H1 (cell line): Measurements from ENCODE around the gene RTEL1. TPM values are rescaled to one million over a fixed set of nuclear protein-coding genes. Genes with fewer than 3 reads are reported as not detected.
"Not testable (repeated sequence)": the region's sequence is repeated elsewhere in the genome, so short reads cannot be mapped to it uniquely, and the experiment has no call there.

Source experiments
- CTCF ChIA-PET: fragments of 300-600 bp; sonication (Branson Sonifier 250); formaldehyde crosslinking; loops from one replicate; lab custom pipeline; 2021; ENCODE audit not compliant: partially characterized antibody; lab: Charles Lee
- POLR2A ChIA-PET: fragments of 300-600 bp; sonication (Branson Sonifier 250); formaldehyde crosslinking; loops from one replicate; lab custom pipeline; 2021; ENCODE audit warnings: inconsistent platforms; ENCODE audit not compliant: partially characterized antibody; lab: Charles Lee
- DNase-seq, 2 experiments: peaks; one replicate each; pipeline versions ENCODE4 v3.0.0 to v3.0.0-alpha.2; 2010 to 2022; ENCODE audit warnings: low spot score in 2 of 2, low read depth in 1 of 2, mixed read lengths in 1 of 2
- FAIRE-seq: peaks from 2 replicates; lab custom pipeline; 2011; peaks lifted over from hg19 to GRCh38; lab: Jason Lieb, UNC
- H2AFZ ChIP-seq: 2 replicates; pipeline ENCODE4 v1.8.1; 2012; ENCODE audit warnings: low read length, inconsistent platforms
- H2AK5ac ChIP-seq: 2 replicates; pipeline ENCODE4 v1.6.1; 2013; ENCODE audit warnings: low read depth, low read length
- H2BK120ac ChIP-seq: replicated peaks from 2 replicates; pipeline ENCODE3; 2013; ENCODE audit warnings: low read depth, low read length, inconsistent platforms
- H2BK12ac ChIP-seq: 2 replicates; pipeline ENCODE4 v1.6.1; 2013; ENCODE audit warnings: low read depth, low read length
- H2BK15ac ChIP-seq: 2 replicates; pipeline ENCODE4 v1.6.1; 2013; ENCODE audit warnings: low read length
- H2BK20ac ChIP-seq: 2 replicates; pipeline ENCODE4 v1.6.1; 2013; ENCODE audit warnings: low read length
- H2BK5ac ChIP-seq: 2 replicates; pipeline ENCODE4 v1.6.1; 2013; ENCODE audit warnings: low read depth, low read length
- H3K14ac ChIP-seq: 2 replicates; pipeline ENCODE4 v1.6.1; 2013; ENCODE audit warnings: inconsistent platforms; ENCODE audit not compliant: insufficient read length
- H3K18ac ChIP-seq: 2 replicates; pipeline ENCODE4 v1.6.1; 2013; ENCODE audit warnings: low read length; ENCODE audit errors: extremely low read depth
- H3K23ac ChIP-seq: 2 replicates; pipeline ENCODE4 v1.6.1; 2013; ENCODE audit warnings: inconsistent platforms; ENCODE audit not compliant: insufficient read length
- H3K23me2 ChIP-seq: 2 replicates; pipeline ENCODE4 v1.6.1; 2013; ENCODE audit warnings: low read depth, low read length
- H3K27ac ChIP-seq: 2 replicates; pipeline ENCODE4 v1.6.1; 2011; ENCODE audit warnings: low read depth, low read length, inconsistent platforms
- H3K27me3 ChIP-seq, 4 experiments: replicated peaks in 1 of 4; 1 replicate in 1 of 4; 2 replicates in 3 of 4; pipeline versions ENCODE4 v1.6.1 to v1.8.1; 2011 to 2013; ENCODE audit warnings: low read length in 3 of 4, mild to moderate bottlenecking in 3 of 4, inconsistent platforms in 2 of 4, mixed read lengths in 2 of 4, moderate library complexity in 1 of 4; ENCODE audit not compliant: control insufficient read depth in 3 of 4, insufficient read depth in 3 of 4; ENCODE audit errors: extremely low read depth in 1 of 4
- H3K36me3 ChIP-seq, 4 experiments: 2 replicates each; pipeline versions ENCODE4 v1.6.1 to v1.8.1; 2011 to 2013; ENCODE audit warnings: mild to moderate bottlenecking in 4 of 4, low read length in 3 of 4, moderate library complexity in 2 of 4, control low read depth in 1 of 4, inconsistent platforms in 1 of 4; ENCODE audit not compliant: insufficient read depth in 4 of 4, control insufficient read depth in 2 of 4
- H3K4ac ChIP-seq: replicated peaks from 2 replicates; pipeline ENCODE3; 2013; ENCODE audit warnings: low read length, low read depth, mixed read lengths, inconsistent platforms; ENCODE audit not compliant: insufficient read length
- H3K4me1 ChIP-seq, 4 experiments: replicated peaks in 1 of 4; 1 replicate in 1 of 4; 2 replicates in 3 of 4; pipeline versions ENCODE4 v1.6.1 to v1.8.1; 2011 to 2013; ENCODE audit warnings: low read length in 3 of 4, inconsistent platforms in 2 of 4, mixed read lengths in 1 of 4; ENCODE audit not compliant: insufficient read depth in 4 of 4, control insufficient read depth in 3 of 4
- H3K4me2 ChIP-seq, 2 experiments: 2 replicates each; pipeline versions ENCODE4 v1.6.1 to v1.8.1; 2011 to 2013; ENCODE audit warnings: low read depth in 2 of 2, low read length in 2 of 2, control low read depth in 1 of 2, inconsistent platforms in 1 of 2, mild to moderate bottlenecking in 1 of 2; ENCODE audit not compliant: insufficient read depth in 1 of 2
- H3K4me3 ChIP-seq, 4 experiments: fragments of 200-600, 300-600 bp in 1 of 4; sonication (generic), shearing (Covaris generic), sonication (Bioruptor Twin) in 1 of 4; 2 replicates each; pipeline versions ENCODE4 v1.5.1 to v1.8.1; 2011 to 2016; ENCODE audit warnings: low read length in 4 of 4, low read depth in 3 of 4, control low read depth in 2 of 4, inconsistent platforms in 2 of 4, mild to moderate bottlenecking in 2 of 4, mixed read lengths in 1 of 4, moderate library complexity in 1 of 4; ENCODE audit not compliant: insufficient read depth in 2 of 4; ENCODE audit errors: extremely low read depth in 1 of 4
- H3K56ac ChIP-seq: replicated peaks from 2 replicates; pipeline ENCODE3; 2013; ENCODE audit warnings: low read depth, mild to moderate bottlenecking, mixed read lengths, low read length, inconsistent platforms; ENCODE audit not compliant: insufficient read length
- H3K79me1 ChIP-seq: 2 replicates; pipeline ENCODE4 v1.6.1; 2013; ENCODE audit warnings: low read depth, low read length, control low read depth
- H3K79me2 ChIP-seq, 2 experiments: 2 replicates each; pipeline versions ENCODE4 v1.6.1 to v1.8.1; 2012 to 2013; ENCODE audit warnings: low read length in 2 of 2, mild to moderate bottlenecking in 2 of 2, inconsistent platforms in 1 of 2; ENCODE audit not compliant: insufficient read depth in 2 of 2, control insufficient read depth in 1 of 2
- H3K9ac ChIP-seq, 4 experiments: replicated peaks in 1 of 4; 1 replicate in 1 of 4; 2 replicates in 3 of 4; pipeline versions ENCODE4 v1.6.1 to v1.8.1; 2011 to 2013; ENCODE audit warnings: low read depth in 3 of 4, low read length in 3 of 4, control low read depth in 2 of 4, mild to moderate bottlenecking in 2 of 4, moderate library complexity in 2 of 4, inconsistent platforms in 1 of 4; ENCODE audit errors: extremely low read depth in 1 of 4
- H3K9me3 ChIP-seq, 2 experiments: 2 replicates each; pipeline versions ENCODE4 v1.6.1 to v1.8.1; 2012 to 2013; ENCODE audit warnings: mild to moderate bottlenecking in 2 of 2, moderate library complexity in 2 of 2, control low read depth in 1 of 2, inconsistent platforms in 1 of 2, low read depth in 1 of 2, low read length in 1 of 2, mixed read lengths in 1 of 2; ENCODE audit not compliant: insufficient read depth in 2 of 2
- H4K20me1 ChIP-seq, 2 experiments: replicated peaks in 1 of 2; 2 replicates each; pipeline versions ENCODE3 to v1.8.1; 2011 to 2013; ENCODE audit warnings: inconsistent platforms in 2 of 2, low read length in 2 of 2, mild to moderate bottlenecking in 1 of 2; ENCODE audit not compliant: insufficient read depth in 2 of 2, control insufficient read depth in 1 of 2
- H4K5ac ChIP-seq: 2 replicates; pipeline ENCODE4 v1.6.1; 2013; ENCODE audit warnings: low read length, low read depth, mixed read lengths, inconsistent platforms; ENCODE audit not compliant: insufficient read length
- H4K8ac ChIP-seq: 2 replicates; pipeline ENCODE4 v1.8.0; 2013; ENCODE audit warnings: mild to moderate bottlenecking, moderate library complexity, low read length, inconsistent platforms; ENCODE audit not compliant: insufficient read depth; ENCODE audit errors: extremely low read depth
- H4K91ac ChIP-seq: replicated peaks from 2 replicates; pipeline ENCODE3; 2013; ENCODE audit warnings: low read length, mixed read lengths, inconsistent platforms; ENCODE audit not compliant: insufficient read length
- WGBS, 2 experiments: shearing (Covaris generic) in 1 of 2; methylation state at CpG; one replicate each; pipeline versions ENCODE4 v1.1.6 to v1.1.7; 2013 to 2015; ENCODE audit warnings: low lambda C conversion rate in 2 of 2, mixed read lengths in 2 of 2, inconsistent platforms in 1 of 2, low coverage in 1 of 2, missing lambda C conversion rate in 1 of 2; ENCODE audit not compliant: insufficient replicate concordance in 2 of 2, insufficient coverage in 1 of 2, insufficient read length in 1 of 2; ENCODE audit errors: extremely low coverage in 1 of 2, missing lambda C conversion rate in 1 of 2; 5-methylcytosine and 5-hydroxymethylcytosine counted together
- polyA plus RNA-seq, 7 experiments: library from polyadenylated mRNA; depleted of rRNA in 3 of 7; stranded (reverse) in 5 of 7; unstranded in 2 of 7; fragments of >200 nt in 5 of 7; fragments of 200-250 nt in 2 of 7; gene quantifications; 1 replicate in 5 of 7; 2 replicates in 1 of 7; 4 replicates in 1 of 7; pipeline versions ENCODE4 v1.2.1 to v1.2.3, GENCODE V29; 2011 to 2013; ENCODE audit warnings: missing spikeins in 2 of 7, mixed read lengths in 2 of 7
- total RNA-seq: library from RNA; stranded (reverse); fragmentation: NEBNext Ultra II Directional; extraction: Animal tissue kit (Norgen Biotek cat#: 25700); gene quantifications from 2 replicates; pipeline ENCODE4 v1.2.1, GENCODE V29; 2021

Gene RTEL1
- total and polyA plus RNA-seq, 2 of the 8 experiments (the other 6 are each of a cell fraction or from before 2014, with no cell fraction given) = 16.2 to 37.1 TPM

- H3K9ac ChIP-seq, H4K5ac ChIP-seq, H3K18ac ChIP-seq, H2BK20ac ChIP-seq, H3K4ac ChIP-seq, H3K23ac ChIP-seq, H4K20me1 ChIP-seq, H3K56ac ChIP-seq, FAIRE-seq, H2BK15ac ChIP-seq, DNase-seq, H3K23me2 ChIP-seq, H3K4me1 ChIP-seq, H3K79me2 ChIP-seq, H3K27me3 ChIP-seq, POLR2A ChIA-PET, H3K79me1 ChIP-seq, H3K9me3 ChIP-seq, H2BK120ac ChIP-seq, H4K91ac ChIP-seq, H2BK5ac ChIP-seq, H3K27ac ChIP-seq, H3K4me3 ChIP-seq, H3K4me2 ChIP-seq, H3K14ac ChIP-seq, H2AK5ac ChIP-seq, H4K8ac ChIP-seq, H2AFZ ChIP-seq, H2BK12ac ChIP-seq: not testable (repeated sequence)
- WGBS, 2 experiments = 87% methylated on average over 10 of the region's 10 CpGs; no CpG with 5 or more reads in 1 of the 2 experiments
- CTCF ChIA-PET = interaction anchor here (0.9 kb wide), 1 partner anchor 45 kb away, joined by 3 read pairs; no protein-coding TSS in a partner anchor
- peaks cover 0 to 15% (median 4%) of the 10 kb centered on the region in 4 experiments; a peak in 4 of 8 replicates for H3K36me3 ChIP-seq
Observed at GRCh38 chr20:63660174-63660573, 2.1 kb downstream of the RTEL1 start.
